GM12878 (cell line): Measurements from ENCODE around the gene DLG2. TPM values are rescaled to one million over a fixed set of nuclear protein-coding genes. Genes with fewer than 3 reads are reported as not detected.

Experiments used
- ATAC-seq: fragments of 200-7000 bp; cut with Tn5 transposase; 3 replicates; pipeline ENCODE4 v1.9.1; 2020; ENCODE audit warnings: mild to moderate bottlenecking, moderate library complexity
- BruUV-seq: library from RNA; stranded (reverse); fragments of 400-500 nt; replicated peaks from 2 replicates; lab custom pipeline; 2021; lab: Mats Ljungman, UMichigan
- CTCF ChIA-PET: fragments of 300-600 bp; sonication (Branson Sonifier 250); formaldehyde crosslinking; extraction: SDS; loops from one replicate; lab custom pipeline; 2021; ENCODE audit warnings: inconsistent platforms; lab: Yijun Ruan, JAX
- POLR2A ChIA-PET: fragments of 350-600 bp; formaldehyde crosslinking; extraction: SDS; loops from one replicate; lab custom pipeline; 2021; ENCODE audit warnings: inconsistent platforms; lab: Charles Lee
- RAD21 ChIA-PET: fragments of 300-600 bp; sonication (Branson Sonifier 250); formaldehyde crosslinking; loops from one replicate; lab custom pipeline; 2023; ENCODE audit warnings: antibody characterized with exemption; ENCODE audit not compliant: unreplicated experiment; lab: Charles Lee
- SMC1A ChIA-PET: fragments of 300-600 bp; sonication (Branson Sonifier 250); formaldehyde crosslinking; loops from one replicate; lab custom pipeline; 2023; ENCODE audit not compliant: unreplicated experiment, uncharacterized antibody; lab: Charles Lee
- DNase-seq: peaks from one replicate; pipeline ENCODE4 v3.0.0-alpha.2; 2011; ENCODE audit warnings: low read depth, low spot score
- FAIRE-seq: peaks from 3 replicates; lab custom pipeline; 2011; peaks lifted over from hg19 to GRCh38; lab: Jason Lieb, UNC
- H2AFZ ChIP-seq: 2 replicates; pipeline ENCODE4 v1.6.0; 2011; ENCODE audit warnings: low read depth, low read length, control low read depth; ENCODE audit not compliant: control insufficient read depth
- H3K27ac ChIP-seq: 2 replicates; pipeline ENCODE4 v1.5.1; 2011; ENCODE audit warnings: control low read depth; ENCODE audit not compliant: control insufficient read depth, insufficient read depth
- H3K27me3 ChIP-seq, 2 experiments: replicated peaks in 1 of 2; 2 replicates each; pipeline versions ENCODE4 v1.6.0 to v1.6.1; 2011; ENCODE audit warnings: low read length in 1 of 2; ENCODE audit not compliant: control insufficient read depth in 2 of 2, insufficient read depth in 2 of 2
- H3K36me3 ChIP-seq, 2 experiments: 2 replicates each; pipeline ENCODE4 v1.5.1; 2011; ENCODE audit warnings: low read length in 1 of 2; ENCODE audit not compliant: control insufficient read depth in 2 of 2, insufficient read depth in 2 of 2
- H3K4me1 ChIP-seq: 2 replicates; pipeline ENCODE4 v1.6.1; 2011; ENCODE audit warnings: mild to moderate bottlenecking, low read length, moderate library complexity, mixed read lengths; ENCODE audit not compliant: control insufficient read depth, insufficient read depth
- H3K4me2 ChIP-seq: 2 replicates; pipeline ENCODE4 v1.6.0; 2011; ENCODE audit warnings: control low read depth; ENCODE audit not compliant: control insufficient read depth, insufficient read depth
- H3K4me3 ChIP-seq: fragments of 200-600 bp; sonication (generic); 2 replicates; pipeline ENCODE4 v1.5.1; 2016
- H3K79me2 ChIP-seq: 2 replicates; pipeline ENCODE4 v1.6.0; 2011; ENCODE audit warnings: low read length; ENCODE audit not compliant: control insufficient read depth, insufficient read depth
- H3K9ac ChIP-seq: 2 replicates; pipeline ENCODE4 v1.8.0; 2011; ENCODE audit warnings: low read length, control low read depth, mixed read lengths; ENCODE audit not compliant: control insufficient read depth, insufficient read depth
- H3K9me3 ChIP-seq: replicated peaks from 3 replicates; pipeline ENCODE4 v1.5.1; 2011; ENCODE audit warnings: mild to moderate bottlenecking, low read length; ENCODE audit not compliant: control insufficient read depth, insufficient read depth
- H4K20me1 ChIP-seq: 2 replicates; pipeline ENCODE4 v1.6.0; 2011; ENCODE audit not compliant: control insufficient read depth, insufficient read depth
- BCL11A ChIP-seq: IDR thresholded peaks from 2 replicates; pipeline ENCODE4 v1.6.1; 2011; ENCODE audit warnings: low read depth, low read length
- CREM ChIP-seq: IDR thresholded peaks from 2 replicates; pipeline ENCODE4 v1.6.1; 2014; ENCODE audit warnings: antibody characterized with exemption, low read depth
- EED ChIP-seq: sonication (generic); IDR thresholded peaks from 2 replicates; pipeline ENCODE4 v1.6.1; 2016; ENCODE audit warnings: antibody characterized with exemption, low read depth
- EGR1 ChIP-seq, 2 experiments: IDR thresholded peaks; 1 replicate in 1 of 2; 2 replicates in 1 of 2; pipeline ENCODE4 v1.6.1; 2011 to 2012; ENCODE audit warnings: low read depth in 2 of 2, low read length in 2 of 2, borderline replicate concordance in 1 of 2, mild to moderate bottlenecking in 1 of 2, moderate library complexity in 1 of 2
- EZH2 ChIP-seq: IDR thresholded peaks from 2 replicates; pipeline ENCODE4 v1.6.1; 2012; ENCODE audit warnings: low read depth, mild to moderate bottlenecking, control low read depth, inconsistent platforms, low read length, borderline replicate concordance; ENCODE audit not compliant: control insufficient read depth
- MXI1 ChIP-seq: fragments of 150-350 bp; IDR thresholded peaks from 2 replicates; pipeline ENCODE4 v1.6.1; 2011; ENCODE audit warnings: low read depth, mild to moderate bottlenecking, inconsistent platforms, low read length, improper control_type of control experiment
- NFXL1 ChIP-seq: fragments of 450-650 bp; IDR thresholded peaks from 2 replicates; pipeline ENCODE4 v1.6.1; 2017; ENCODE audit warnings: antibody characterized with exemption, mild to moderate bottlenecking, borderline replicate concordance
- POU2F2 ChIP-seq: IDR thresholded peaks from 3 replicates; pipeline ENCODE4 v1.6.1; 2011; ENCODE audit warnings: low read depth, mild to moderate bottlenecking, low read length, borderline replicate concordance
- RCOR1 ChIP-seq: conservative IDR thresholded peaks from 2 replicates; pipeline ENCODE4 v1.6.1; 2012; ENCODE audit warnings: low read depth, low read length, improper control_type of control experiment
- SMAD1 ChIP-seq: fragments of 450-650 bp; IDR thresholded peaks from 2 replicates; pipeline ENCODE4 v1.6.1; 2018; ENCODE audit warnings: mild to moderate bottlenecking, low read depth; ENCODE audit not compliant: partially characterized antibody
- SPI1 ChIP-seq: IDR thresholded peaks from 2 replicates; pipeline ENCODE4 v1.6.1; 2011; ENCODE audit warnings: low read depth, mild to moderate bottlenecking, low read length, moderate library complexity, borderline replicate concordance; ENCODE audit not compliant: insufficient read depth
- SREBF1 ChIP-seq: IDR thresholded peaks from 2 replicates; pipeline ENCODE4 v1.6.1; 2012; ENCODE audit warnings: mild to moderate bottlenecking, low read length
- ZNF217 ChIP-seq: fragments of 450-650 bp; IDR thresholded peaks from 2 replicates; pipeline ENCODE4 v1.6.1; 2017; ENCODE audit warnings: antibody characterized with exemption, mild to moderate bottlenecking
- ZNF384 ChIP-seq: IDR thresholded peaks from 2 replicates; pipeline ENCODE4 v1.6.1; 2012; ENCODE audit warnings: low read depth, mild to moderate bottlenecking, low read length, improper control_type of control experiment, borderline replicate concordance
- in situ Hi-C: fragments of 300-500 bp; cut with MboI; formaldehyde crosslinking; loops from 9 replicates; pipeline ENCODE4 v1.14.3; 2018; ENCODE audit warnings: mixed read lengths
- intact Hi-C: fragments of 100-400 bp; cut with micrococcal nuclease; formaldehyde crosslinking; loops from one replicate; pipeline ENCODE4 v1.14.2; 2022; ENCODE audit not compliant: unreplicated experiment
- polyA plus RNA-seq, 11 experiments: library from polyadenylated mRNA; depleted of rRNA in 4 of 11; unstranded in 6 of 11; stranded (reverse) in 5 of 11; fragments of >200 nt; fragmentation: Nextera tagmentation in 4 of 11; fragmentation: Illumina TruSeq in 1 of 11; extraction: Ambion mirVana in 4 of 11; extraction: Trizol in 1 of 11; gene quantifications; 1 replicate in 1 of 11; 2 replicates in 10 of 11; pipeline versions ENCODE4 v1.2.1 to v1.2.3, GENCODE V29; 2011 to 2016; ENCODE audit warnings: inconsistent platforms in 2 of 11, missing spikeins in 2 of 11, low read depth in 1 of 11
- total RNA-seq, 4 experiments: library from RNA; depleted of rRNA in 3 of 4; stranded (reverse); fragments of >200 nt in 3 of 4; fragmentation: Illumina TruSeq in 1 of 4; extraction: Trizol in 1 of 4; gene quantifications; 2 replicates each; pipeline versions ENCODE4 v1.2.1 to v1.2.3, GENCODE V29; 2013 to 2021

DLG2 gene
- total and polyA plus RNA-seq, 10 of the 15 experiments (the other 5 are each of a cell fraction or from before 2014, with no cell fraction given) = 0.09 to 0.98 (median 0.35) TPM

GRCh38 chr11:84642500-84642899 is 984.6 kb downstream of the DLG2 start:
- intact Hi-C loops = no loop called here
- no peaks in the 10 kb centered on the region for H3K9me3 ChIP-seq
- TF ChIP-seq ZNF217 (no peak), SPI1 (no peak), RCOR1 (no peak), EZH2 (no peak), NFXL1 (no peak), MXI1 (no peak), EED (no peak), CREM (no peak), POU2F2 (no peak), ZNF384 (no peak), EGR1 (IDR thresholded peaks at IDR 0.05; ENCODE audit: borderline replicate concordance in 1 of 2, low read depth in 2 of 2, low read length in 2 of 2) (no peak), SMAD1 (no peak), SREBF1 (no peak), BCL11A (no peak)
- DNase-seq (no peak), ATAC-seq (no peak), FAIRE-seq (no peak)
- H3K27me3 ChIP-seq = no peaks in the 10 kb centered on the region
- in situ Hi-C loops = no loop called here
- ChIA-PET CTCF (interaction anchor here (1.7 kb wide), 1 partner anchor 84 kb away, joined by 4 read pairs; no protein-coding TSS in a partner anchor), RAD21 (no interaction called here), POLR2A (no interaction called here), SMC1A (interaction anchor here (0.7 kb wide), 1 partner anchor 9 kb away, joined by 3 read pairs; no protein-coding TSS in a partner anchor)
- H3K4me1 ChIP-seq = no peaks in the 10 kb centered on the region
- H3K9ac ChIP-seq = no peak overlapping the region
- no peaks in the 10 kb centered on the region for H3K36me3 ChIP-seq
- H3K79me2 ChIP-seq = no peaks in the 10 kb centered on the region
- no peak overlapping the region for H3K4me2 ChIP-seq
- H2AFZ ChIP-seq = no peak overlapping the region
- H3K4me3 ChIP-seq = no peak overlapping the region
- H3K27ac ChIP-seq = no peak overlapping the region
- BruUV-seq = no TSS peak
- no peaks in the 10 kb centered on the region for H4K20me1 ChIP-seq
